B cell (primary cell): ENCODE measurements around the gene TSPAN5.

Source experiments
- CTCF ChIP-seq: fragments of 200-600 bp; IDR thresholded peaks from one replicate; pipeline ENCODE4 v1.8.0; 2022; ENCODE audit warnings: antibody characterized with exemption, mild to moderate bottlenecking
- EZH2 ChIP-seq: IDR thresholded peaks from 2 replicates; pipeline ENCODE4 v1.6.1; 2012; ENCODE audit warnings: borderline replicate concordance, low read depth, mild to moderate bottlenecking, moderate library complexity, low read length; ENCODE audit not compliant: insufficient read depth, poor library complexity, severe bottlenecking

DNA sequence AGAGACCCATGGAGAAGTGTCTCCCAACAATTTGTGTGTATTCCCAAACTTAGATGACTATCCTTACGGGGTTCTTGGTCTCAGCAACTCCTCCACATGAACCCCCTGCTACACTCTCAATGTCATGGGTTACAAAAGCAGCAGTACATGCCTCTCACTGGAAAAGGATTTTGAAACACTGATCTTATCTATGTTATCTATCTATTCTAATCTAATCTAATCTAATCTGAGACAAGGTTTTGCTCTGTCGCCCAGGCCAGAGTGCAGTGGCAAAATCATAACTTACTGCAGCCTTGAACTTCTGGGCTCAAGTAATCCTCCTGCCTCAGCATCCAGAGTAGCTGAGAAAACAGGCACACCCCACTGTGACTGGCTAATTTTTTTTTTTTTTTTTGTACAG is 19.3 kb downstream of the TSPAN5 start:
- TF ChIP-seq CTCF: no peak
- TF ChIP-seq EZH2: no peak
